Transverse colon (tissue), 4 donors: ENCODE results near the gene AP1S1. TPM values are rescaled to one million over a fixed set of nuclear protein-coding genes. Genes with fewer than 3 reads are reported as not detected.

Source experiments
- DNase-seq: peaks from one replicate; pipeline ENCODE4 v3.0.0-alpha.2; 2019
- H3K27ac ChIP-seq, 4 donors: fragments of 200-600 bp; sonication (generic); 2 replicates each; pipeline ENCODE4 v1.5.1; 2016 to 2018; ENCODE audit warnings: inconsistent platforms in 4 of 4
- H3K27me3 ChIP-seq: fragments of 200-600 bp; sonication (generic); 2 replicates; pipeline ENCODE4 v1.5.1; 2017; ENCODE audit warnings: inconsistent platforms
- H3K36me3 ChIP-seq, 4 donors: fragments of 200-600 bp; sonication (generic); 2 replicates each; pipeline ENCODE4 v1.5.1; 2017 to 2019; ENCODE audit warnings: inconsistent platforms in 4 of 4
- H3K4me1 ChIP-seq, 4 donors: fragments of 200-600 bp; sonication (generic); 2 replicates each; pipeline ENCODE4 v1.5.1; 2017 to 2020; ENCODE audit warnings: inconsistent platforms in 4 of 4
- H3K4me3 ChIP-seq, 4 donors: fragments of 200-600 bp; sonication (generic); 1 replicate in 1 of 4; 2 replicates in 3 of 4; pipeline versions ENCODE4 v1.5.1 to v1.6.1; 2017 to 2019; ENCODE audit warnings: inconsistent platforms in 4 of 4
- H3K9me3 ChIP-seq, 2 donors: fragments of 200-600 bp; sonication (generic); 2 replicates each; pipeline ENCODE4 v1.5.1; 2017 to 2019; ENCODE audit warnings: inconsistent platforms in 2 of 2
- EP300 ChIP-seq: sonication (generic); formaldehyde crosslinking; IDR thresholded peaks from one replicate; pipeline ENCODE4 v1.6.1; 2017; ENCODE audit warnings: antibody characterized with exemption, low read depth
- POLR2A ChIP-seq: fragments of 450-650 bp; IDR thresholded peaks from one replicate; pipeline ENCODE4 v1.6.1; 2016; ENCODE audit warnings: antibody characterized with exemption, mild to moderate bottlenecking, moderate library complexity
- POLR2AphosphoS5 ChIP-seq, 3 donors: sonication (generic); formaldehyde crosslinking; IDR thresholded peaks; one replicate each; pipeline ENCODE4 v1.6.1; 2016; ENCODE audit warnings: antibody characterized with exemption in 3 of 3
- WGBS, 2 donors: methylation state at CpG; one replicate each; pipeline ENCODE4 v1.1.5; 2018; ENCODE audit warnings: low coverage in 1 of 2; 5-methylcytosine and 5-hydroxymethylcytosine counted together
- in situ Hi-C, 4 donors: fragments of 200-750 bp; cut with MboI; loops; one replicate each; pipeline versions ENCODE4 v1.15.0 to v1.15.1; 2017; ENCODE audit warnings: low sequenced_read_pairs in 3 of 4, low pct_ligation_motif_present in 1 of 4, low pct_unique_long_range_greater_than_20kb in 1 of 4
- intact Hi-C: fragments of 100-400 bp; cut with DNase I; formaldehyde crosslinking; loops from one replicate; pipeline ENCODE4 v1.15.1; 2023; ENCODE audit warnings: low total_unique reads
- total RNA-seq, 4 donors: library from RNA; depleted of rRNA; stranded (reverse); fragments of >200 nt; gene quantifications; one replicate each; pipeline ENCODE4 v1.1.0, GENCODE V29; 2016
- TF ChIP-seq, protein P1 (sequence below), 5 experiments: fragments of 200-600 bp in 3 of 5; fragments of 450-650 bp in 2 of 5; sonication (generic) in 3 of 5; IDR thresholded peaks; 1 replicate in 2 of 5; 2 replicates in 3 of 5; pipeline ENCODE4 v1.5.1; 2016 to 2017; ENCODE audit warnings: antibody characterized with exemption in 5 of 5, inconsistent platforms in 3 of 5, mild to moderate bottlenecking in 2 of 5, moderate library complexity in 1 of 5

AP1S1 gene
- total RNA-seq, 4 donors from 2014 or later, result 18.3 to 87.3 (median 54.0) TPM

DNA sequence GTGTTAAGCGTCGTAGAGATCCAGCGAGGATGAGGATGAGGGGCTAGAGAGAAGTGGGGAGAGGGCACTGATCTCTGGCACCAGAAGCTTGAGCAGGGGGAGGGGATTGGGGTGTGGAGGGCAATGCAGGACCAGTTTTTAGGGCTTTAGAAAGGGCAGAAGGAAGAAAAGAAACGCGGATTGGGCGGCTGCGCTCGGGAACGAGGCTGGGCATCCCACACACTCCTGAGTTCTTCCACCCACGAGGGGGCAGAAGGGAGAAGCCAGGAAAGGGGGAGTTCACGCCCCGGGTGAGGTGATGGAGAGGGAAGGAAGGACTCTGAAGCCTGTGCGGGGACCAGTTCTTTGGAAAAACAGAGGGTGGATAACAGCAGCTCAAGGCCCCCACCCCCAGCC, 17.2 kb downstream of the AP1S1 start:
- H3K27ac ChIP-seq, result no peak overlapping the region
- in situ Hi-C loops (no loop called here), intact Hi-C loops (no loop called here)
- no peak for DNase-seq
- TF ChIP-seq, protein P1, sequence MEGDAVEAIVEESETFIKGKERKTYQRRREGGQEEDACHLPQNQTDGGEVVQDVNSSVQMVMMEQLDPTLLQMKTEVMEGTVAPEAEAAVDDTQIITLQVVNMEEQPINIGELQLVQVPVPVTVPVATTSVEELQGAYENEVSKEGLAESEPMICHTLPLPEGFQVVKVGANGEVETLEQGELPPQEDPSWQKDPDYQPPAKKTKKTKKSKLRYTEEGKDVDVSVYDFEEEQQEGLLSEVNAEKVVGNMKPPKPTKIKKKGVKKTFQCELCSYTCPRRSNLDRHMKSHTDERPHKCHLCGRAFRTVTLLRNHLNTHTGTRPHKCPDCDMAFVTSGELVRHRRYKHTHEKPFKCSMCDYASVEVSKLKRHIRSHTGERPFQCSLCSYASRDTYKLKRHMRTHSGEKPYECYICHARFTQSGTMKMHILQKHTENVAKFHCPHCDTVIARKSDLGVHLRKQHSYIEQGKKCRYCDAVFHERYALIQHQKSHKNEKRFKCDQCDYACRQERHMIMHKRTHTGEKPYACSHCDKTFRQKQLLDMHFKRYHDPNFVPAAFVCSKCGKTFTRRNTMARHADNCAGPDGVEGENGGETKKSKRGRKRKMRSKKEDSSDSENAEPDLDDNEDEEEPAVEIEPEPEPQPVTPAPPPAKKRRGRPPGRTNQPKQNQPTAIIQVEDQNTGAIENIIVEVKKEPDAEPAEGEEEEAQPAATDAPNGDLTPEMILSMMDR (IDR thresholded peaks at IDR 0.05), result peak in 1 of 5 experiments; percentile 10
- TF ChIP-seq EP300, result no peak
- H3K9me3 ChIP-seq, result no peaks in the 10 kb centered on the region
- H3K4me1 ChIP-seq, result peaks cover 8 to 34% (median 33%) of the 10 kb centered on the region in 4 donors
- H3K27me3 ChIP-seq, result peaks cover 100% of the 10 kb centered on the region
- no peak overlapping the region for H3K4me3 ChIP-seq
- 0 to 4% methylated on average over 2 to 13 of the region's 13 CpGs for WGBS, 2 donors
- H3K36me3 ChIP-seq, result no peaks in the 10 kb centered on the region

DNA sequence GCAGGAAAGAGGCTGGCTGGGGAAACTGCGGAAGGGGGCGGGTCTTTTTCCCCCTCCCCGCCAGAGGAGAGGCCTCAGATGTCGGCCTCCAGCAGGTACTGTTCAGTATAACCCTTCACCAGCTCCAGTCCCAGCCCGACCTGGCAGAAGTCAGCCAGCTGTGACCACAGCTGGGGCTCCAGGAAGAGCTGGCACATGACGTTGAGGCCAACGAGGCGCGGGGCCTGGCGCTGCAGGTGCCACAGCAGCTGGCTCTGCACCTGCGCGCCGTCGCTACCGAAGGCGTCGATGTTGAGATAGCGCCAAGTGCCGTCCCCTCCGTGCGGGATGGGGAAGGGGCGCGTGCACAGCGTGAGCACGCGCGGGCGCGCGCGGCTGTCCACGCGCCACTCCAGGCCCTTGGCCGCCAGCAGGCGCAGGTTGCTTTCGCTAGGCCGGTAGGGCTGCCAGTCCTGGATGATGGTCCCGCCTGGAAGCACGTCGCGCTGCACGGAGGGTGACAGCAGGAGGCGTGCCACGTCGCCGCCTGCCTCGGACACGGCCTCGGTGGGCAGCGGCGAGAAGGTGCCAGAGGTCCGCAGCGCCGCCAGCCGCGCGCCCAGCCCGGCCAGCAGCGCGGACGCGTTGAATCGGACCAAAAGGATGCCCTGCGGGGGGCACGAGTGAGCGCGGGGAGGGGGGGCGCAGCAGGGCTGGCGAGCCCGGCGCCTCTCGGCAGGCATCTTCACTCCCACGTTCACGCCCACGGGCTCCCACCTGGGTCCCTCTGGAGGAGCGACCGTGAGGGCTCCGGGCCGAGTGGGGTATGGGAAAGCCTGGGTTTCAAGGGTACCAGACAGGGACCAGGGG, 18.0 kb downstream of the AP1S1 start:
- intact Hi-C loops, result no loop called here
- H3K4me1 ChIP-seq, result peaks cover 8 to 34% (median 33%) of the 10 kb centered on the region in 4 donors
- in situ Hi-C loops, result no loop called here
- peaks cover 100% of the 10 kb centered on the region for H3K27me3 ChIP-seq
- TF ChIP-seq EP300 (no peak), POLR2AphosphoS5 (IDR thresholded peaks at IDR 0.05) (no peak), POLR2A (no peak)
- TF ChIP-seq, protein P1 (IDR thresholded peaks at IDR 0.05), result no peak
- 11% methylated on average over 39 of the region's 79 CpGs; no CpG with 5 or more reads in 1 of the 2 donors for WGBS, 2 donors
- H3K9me3 ChIP-seq, result no peaks in the 10 kb centered on the region
- no peaks in the 10 kb centered on the region for H3K36me3 ChIP-seq
- no peak for DNase-seq
- no peak overlapping the region for H3K27ac ChIP-seq
- peak overlapping the region in 1 of 4 donors; percentile 20 for H3K4me3 ChIP-seq

DNA sequence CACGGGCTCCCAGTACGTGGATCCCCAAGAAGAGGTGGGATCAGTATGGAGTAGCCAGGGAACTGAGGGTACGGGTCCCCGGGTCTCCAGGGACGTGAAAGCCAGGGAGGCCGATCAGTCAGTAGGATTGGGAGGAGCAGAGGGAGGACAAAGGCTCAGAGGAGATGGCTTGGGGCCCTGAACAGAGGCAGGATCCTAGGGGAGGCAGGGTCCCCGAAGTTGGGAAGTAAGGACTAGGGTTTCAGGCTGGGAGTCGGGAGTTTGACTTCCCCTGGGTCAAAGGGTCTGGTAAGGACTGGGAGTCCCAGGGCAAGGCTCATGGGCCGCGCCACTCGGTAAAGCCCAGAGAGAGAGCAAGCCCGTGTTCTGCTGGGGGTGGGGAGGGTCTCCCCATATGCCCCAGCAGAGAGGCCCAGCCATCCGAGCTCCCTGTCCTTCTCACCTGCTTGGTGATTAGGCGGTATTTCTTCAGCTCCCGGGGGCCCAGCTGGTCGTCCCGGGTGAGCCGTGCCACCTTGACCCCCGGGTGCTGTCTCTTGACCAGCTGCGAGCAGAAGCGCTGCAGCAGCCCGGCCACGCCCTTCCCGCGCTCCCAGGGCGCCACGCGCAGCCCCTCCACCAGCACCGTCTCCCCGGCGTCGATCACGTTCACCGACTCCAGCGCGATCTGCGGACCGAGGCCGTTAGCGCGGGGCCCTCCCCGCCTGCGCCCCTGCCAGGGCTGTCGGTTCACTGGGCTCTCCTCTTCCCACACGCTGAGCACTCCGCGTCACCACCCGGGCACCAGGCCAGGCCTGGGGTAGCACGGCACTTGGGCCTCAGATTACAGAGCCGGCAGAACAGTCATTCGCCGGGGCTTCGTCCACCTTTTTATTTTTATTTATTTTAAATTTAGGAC, 18.8 kb downstream of the AP1S1 start:
- Histone ChIP-seq H3K27ac (no peak overlapping the region), H3K4me1 (peaks cover 8 to 34% (median 33%) of the 10 kb centered on the region in 4 donors), H3K4me3 (peak overlapping the region in 1 of 4 donors; percentile 15), H3K27me3 (peaks cover 100% of the 10 kb centered on the region), H3K9me3 (no peaks in the 10 kb centered on the region), H3K36me3 (no peaks in the 10 kb centered on the region)
- in situ Hi-C loops (no loop called here), intact Hi-C loops (no loop called here)
- DNase-seq, result peak; percentile 68
- 3% methylated on average over 52 of the region's 53 CpGs; no CpG with 5 or more reads in 1 of the 2 donors for WGBS, 2 donors
- TF ChIP-seq POLR2AphosphoS5 (IDR thresholded peaks at IDR 0.05) (no peak), POLR2A (no peak), EP300 (no peak)
- TF ChIP-seq, protein P1 (IDR thresholded peaks at IDR 0.05), result no peak

DNA sequence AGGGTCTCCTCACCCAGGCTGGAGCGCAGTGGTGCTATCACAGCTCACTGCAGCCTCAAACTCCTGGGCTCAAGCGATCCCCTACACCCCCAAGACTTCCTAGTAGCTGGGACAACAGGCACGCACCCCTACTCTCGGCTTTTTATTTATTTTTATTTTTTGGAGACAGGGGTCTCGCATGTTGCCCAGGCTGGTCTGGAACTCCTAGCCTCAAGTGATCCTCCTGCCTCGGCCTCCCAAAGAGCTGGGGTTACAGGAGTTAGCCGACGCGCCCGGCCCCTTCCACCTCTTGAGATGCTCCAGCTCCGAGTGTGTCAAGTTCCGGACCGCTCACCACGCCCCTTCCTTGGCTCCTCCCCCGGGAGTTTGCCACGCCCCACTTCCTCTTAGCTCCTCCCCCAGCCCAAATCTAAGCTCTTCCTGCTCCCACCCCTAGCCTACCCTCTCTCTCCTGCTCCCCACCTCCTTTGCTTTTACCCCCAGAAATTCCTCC, 19.5 kb downstream of the AP1S1 start:
- TF ChIP-seq POLR2A (no peak), POLR2AphosphoS5 (IDR thresholded peaks at IDR 0.05) (no peak), EP300 (no peak)
- TF ChIP-seq, protein P1 (IDR thresholded peaks at IDR 0.05), result no peak
- H3K27me3 ChIP-seq, result peaks cover 100% of the 10 kb centered on the region
- H3K4me1 ChIP-seq, result peaks cover 8 to 34% (median 33%) of the 10 kb centered on the region in 4 donors
- intact Hi-C loops (no loop called here), in situ Hi-C loops (no loop called here)
- H3K4me3 ChIP-seq, result peak overlapping the region in 1 of 4 donors; percentile 15
- no peak for DNase-seq
- no peaks in the 10 kb centered on the region for H3K9me3 ChIP-seq
- WGBS, 2 donors, result 6 to 13% methylated on average over 4 to 16 of the region's 16 CpGs
- H3K36me3 ChIP-seq, result no peaks in the 10 kb centered on the region
- no peak overlapping the region for H3K27ac ChIP-seq
